PFSK-1 (cell line): ENCODE results near the gene C1orf21.

ENCODE experiments used
- FOXP2 ChIP-seq: optimal IDR thresholded peaks from 2 replicates; pipeline ENCODE3; 2011; ENCODE audit warnings: borderline replicate concordance, control low read depth, inconsistent platforms; ENCODE audit not compliant: insufficient read depth; ENCODE audit errors: extremely low read length, extremely low read depth
- POLR2AphosphoS5 ChIP-seq: IDR thresholded peaks from 2 replicates; pipeline ENCODE4 v1.6.1; 2012; ENCODE audit warnings: low read depth, mild to moderate bottlenecking, control low read depth, low read length, moderate library complexity
- REST ChIP-seq, 2 experiments: IDR thresholded peaks; 2 replicates each; pipeline versions ENCODE4 v1.6.1 to v1.8.0; 2011 to 2012; ENCODE audit warnings: low read depth in 2 of 2, low read length in 2 of 2, control low read depth in 1 of 2, inconsistent platforms in 1 of 2, mild to moderate bottlenecking in 1 of 2, moderate library complexity in 1 of 2; ENCODE audit not compliant: insufficient read depth in 1 of 2
- SIN3A ChIP-seq: IDR thresholded peaks from 2 replicates; pipeline ENCODE4 v1.6.1; 2012; ENCODE audit warnings: mild to moderate bottlenecking, low read length, moderate library complexity, borderline replicate concordance; ENCODE audit not compliant: insufficient read depth
- TAF1 ChIP-seq: IDR thresholded peaks from 2 replicates; pipeline ENCODE4 v1.6.1; 2012; ENCODE audit warnings: low read length, control low read depth, borderline replicate concordance; ENCODE audit not compliant: insufficient read depth

GRCh38 chr1:184424157-184424556 lies 37.3 kb downstream of the C1orf21 start:
- no peak for TF ChIP-seq POLR2AphosphoS5
- TF ChIP-seq SIN3A, result no peak
- TF ChIP-seq REST (IDR thresholded peaks at IDR 0.05; ENCODE audit: insufficient read depth in 1 of 2, low read depth in 2 of 2, low read length in 2 of 2), result no peak
- TF ChIP-seq FOXP2, result no peak
- no peak for TF ChIP-seq TAF1
